Vagina (tissue), 2 donors: ENCODE data around the gene TNFAIP8L1.

Experiments used
- CTCF ChIP-seq, 3 experiments: fragments of 450-650 bp in 2 of 3; fragments of 200-600 bp in 1 of 3; sonication (generic) in 1 of 3; IDR thresholded peaks; one replicate each; pipeline ENCODE4 v1.5.1; 2017 to 2019; ENCODE audit warnings: antibody characterized with exemption in 3 of 3, mild to moderate bottlenecking in 2 of 3, moderate library complexity in 2 of 3
- POLR2A ChIP-seq, 2 donors: fragments of 450-650 bp; IDR thresholded peaks; one replicate each; pipeline ENCODE4 v1.6.1; 2017; ENCODE audit warnings: antibody characterized with exemption in 2 of 2, mild to moderate bottlenecking in 2 of 2, moderate library complexity in 2 of 2
- POLR2AphosphoS5 ChIP-seq, 2 donors: sonication (generic); formaldehyde crosslinking; IDR thresholded peaks; one replicate each; pipeline ENCODE4 v1.9.0; 2017; ENCODE audit warnings: antibody characterized with exemption in 2 of 2, mild to moderate bottlenecking in 2 of 2, low read depth in 1 of 2; ENCODE audit not compliant: insufficient read depth in 1 of 2

- TF ChIP-seq POLR2A (IDR thresholded peaks at IDR 0.05), result no peak
- no peak for TF ChIP-seq CTCF (IDR thresholded peaks at IDR 0.05)
- no peak for TF ChIP-seq POLR2AphosphoS5 (IDR thresholded peaks at IDR 0.05; ENCODE audit: insufficient read depth in 1 of 2, low read depth in 1 of 2)
Measured at GRCh38 chr19:4602915-4603314, 36.4 kb upstream of the TNFAIP8L1 start.
